Left lobe of liver (tissue), 2 donors: ENCODE results near the gene MAMDC4. TPM values are rescaled to one million over a fixed set of nuclear protein-coding genes. Genes with fewer than 3 reads are reported as not detected.

Experiments
- ATAC-seq: fragments of 200-7000 bp; cut with Tn5 transposase; one replicate; pipeline ENCODE4 v1.9.1; 2020; ENCODE audit warnings: mild to moderate bottlenecking, moderate library complexity
- DNase-seq: peaks from one replicate; pipeline ENCODE4 v3.0.0-alpha.2; 2020; ENCODE audit warnings: low spot score
- total RNA-seq: library from RNA; stranded (reverse); gene quantifications from one replicate; pipeline ENCODE4 v1.2.1, GENCODE V29; 2021
- donor health status: DM: no; HTN: no; CAD: no; lungs with moderate emphysema.
- donor health status: DM: no; HTN: yes; CAD: no.

MAMDC4 gene
- total RNA-seq, 1 donor from 2014 or later = 28.6 TPM

GRCh38 chr9:136885950-136886578 is 33.9 kb downstream of the MAMDC4 start, which contains the start of gene TRAF2:
TSS of gene TRAF2 (plus strand) at chr9:136886516. CDS start at chr9:136898741, 12,225 bp downstream.
- ATAC-seq (peak; percentile 88), DNase-seq (peak; percentile 100)

DNA sequence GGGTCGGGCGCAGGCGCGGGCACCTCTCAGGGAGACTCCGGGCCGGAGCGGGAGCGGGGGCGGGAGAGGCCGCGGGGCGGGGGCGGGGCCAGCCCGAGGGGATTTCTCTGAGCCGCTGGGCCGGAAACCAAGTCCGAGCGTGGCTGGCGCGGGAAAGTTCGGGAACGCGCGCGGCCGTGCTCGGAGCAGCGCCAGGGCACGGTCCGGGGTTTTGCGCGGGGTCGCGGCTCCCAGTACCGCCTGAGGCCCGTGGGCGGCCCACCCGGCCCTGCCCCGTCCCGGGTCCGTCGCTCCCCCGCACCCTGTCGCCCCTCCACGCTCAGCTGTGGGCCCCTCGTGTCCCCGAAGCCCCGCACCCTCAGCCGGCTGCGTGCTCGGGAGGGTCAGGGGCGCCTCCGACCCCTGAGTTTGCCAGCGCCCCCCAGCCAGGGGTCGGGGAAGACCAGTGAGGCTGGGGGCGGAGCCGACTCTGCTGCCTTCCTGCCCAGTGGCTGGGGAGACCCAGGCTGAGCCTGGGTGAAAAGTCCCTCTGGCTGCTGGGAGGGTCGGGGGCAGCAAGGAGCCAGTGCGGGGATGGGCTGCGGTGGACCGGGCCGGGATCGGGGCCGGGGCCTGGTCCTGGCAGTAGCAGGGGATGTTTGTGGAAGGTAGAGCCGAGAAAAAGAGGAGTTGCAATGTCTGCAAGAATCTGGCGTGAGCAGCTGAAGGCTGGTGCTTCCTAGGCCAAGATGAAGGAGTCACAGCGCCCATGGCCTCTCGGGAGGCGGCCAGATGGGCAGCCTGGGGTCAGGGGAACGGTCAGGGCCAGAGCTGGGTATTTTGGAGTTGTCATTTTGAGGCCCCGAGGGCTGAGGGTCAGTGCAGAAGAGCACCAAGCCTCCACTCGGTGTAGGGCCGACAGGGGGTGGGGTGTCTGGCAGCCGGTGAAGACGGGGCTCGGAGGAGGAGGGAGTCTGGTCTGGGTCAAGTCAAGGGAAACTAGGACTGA is 34.8 kb downstream of the MAMDC4 start:
- ATAC-seq (peak; percentile 40), DNase-seq (no peak)

DNA sequence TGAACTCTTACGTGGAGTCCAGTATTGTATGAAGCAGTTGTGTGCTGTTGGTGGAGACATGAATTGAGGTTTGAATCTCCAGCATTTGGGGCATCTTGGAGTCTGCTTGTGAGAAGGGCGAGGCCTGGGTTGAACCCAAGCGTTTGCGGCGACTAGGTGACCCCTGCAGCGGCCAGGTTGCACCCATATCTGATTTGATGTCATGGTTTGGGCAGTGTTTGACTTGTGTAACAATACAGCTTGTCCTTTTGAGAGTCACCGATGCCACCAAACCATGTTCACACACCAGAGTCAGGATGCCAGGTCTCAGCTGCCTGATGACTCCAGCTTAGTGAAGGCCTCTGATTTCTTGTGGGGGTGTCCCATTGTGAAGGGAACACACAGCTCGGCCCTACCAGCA is 36.3 kb downstream of the MAMDC4 start:
- peak; percentile 70 for DNase-seq

GRCh38 chr9:136889858-136890257 is 37.7 kb downstream of the MAMDC4 start:
- DNase-seq (no peak), ATAC-seq (no peak)

More for the DNA sequence above, 36.3 kb downstream of the MAMDC4 start:
- ATAC-seq = peak; percentile 28

DNA sequence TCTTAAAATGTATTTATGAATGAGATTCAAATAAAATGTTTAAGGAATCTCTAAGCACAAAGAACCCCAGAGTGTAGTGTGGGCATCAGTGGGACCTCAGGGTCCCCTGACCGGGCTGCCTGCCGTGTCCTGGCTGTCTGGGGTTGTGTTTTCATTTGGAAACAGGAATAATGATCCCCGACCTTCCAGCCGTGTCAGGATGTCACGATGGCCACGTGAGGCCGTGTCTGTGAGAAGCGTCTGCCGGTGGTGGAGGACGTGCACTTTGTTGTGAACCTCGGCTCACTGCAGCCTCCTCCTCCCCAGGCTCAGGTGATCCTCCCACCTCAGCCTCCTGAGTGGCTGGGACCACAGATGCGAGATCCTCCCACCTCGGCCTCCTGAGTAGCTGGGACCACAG is 38.5 kb downstream of the MAMDC4 start:
- DNase-seq = no peak
- no peak for ATAC-seq

DNA sequence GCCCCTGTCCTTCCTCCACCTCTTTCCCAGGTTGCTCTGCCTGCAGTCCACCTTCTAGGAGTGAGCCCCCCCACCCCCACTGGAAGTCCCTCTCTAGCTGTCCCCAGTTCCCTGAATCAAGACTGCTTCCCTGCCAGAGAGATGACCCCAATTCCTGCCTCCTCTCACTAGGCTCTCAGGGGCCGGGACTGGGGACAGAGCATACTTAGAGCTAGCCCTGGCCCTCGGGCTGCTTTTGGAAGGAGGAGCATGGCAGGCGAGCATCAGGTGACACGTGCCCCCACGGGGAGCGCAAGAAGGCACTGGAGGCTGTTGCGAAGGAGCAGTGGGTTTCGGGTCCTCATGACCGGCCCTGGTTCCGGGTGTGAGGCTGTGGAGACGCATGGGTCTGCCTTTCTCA is 43.9 kb downstream of the MAMDC4 start:
- DNase-seq = no peak
- no peak for ATAC-seq

- no peak for ATAC-seq
- DNase-seq = no peak
Observed at GRCh38 chr9:136898483-136899100, 46.4 kb downstream of the MAMDC4 start.

GRCh38 chr9:136899196-136899595 is 47.0 kb downstream of the MAMDC4 start:
- ATAC-seq (no peak), DNase-seq (no peak)

- ATAC-seq = no peak
- DNase-seq = no peak
Observed at GRCh38 chr9:136900556-136900955, 48.4 kb downstream of the MAMDC4 start.

DNA sequence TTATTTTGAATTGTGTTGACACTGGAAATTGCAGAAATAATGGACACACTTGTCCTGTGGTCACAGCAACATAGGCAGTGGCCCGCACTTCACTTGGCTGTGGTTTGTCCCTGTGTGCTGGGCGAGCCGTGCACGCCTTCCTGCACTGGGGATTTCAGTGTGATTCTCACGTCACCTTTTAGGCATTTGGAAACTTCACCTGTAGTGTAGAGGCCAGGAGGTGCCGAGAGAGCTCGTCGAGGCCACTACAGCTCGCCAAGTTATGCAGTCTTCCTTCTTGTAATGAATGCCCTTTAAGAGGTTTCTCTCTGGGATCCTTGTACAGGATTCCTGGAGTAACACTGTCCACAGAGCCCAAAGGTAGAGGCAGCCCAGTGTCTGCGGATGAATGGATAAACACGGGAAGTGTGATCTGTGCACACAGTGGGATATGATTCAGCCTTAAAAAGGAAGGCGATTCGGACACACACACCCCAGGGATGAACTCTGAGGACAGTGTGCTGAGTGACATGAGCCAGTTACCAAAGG is 48.9 kb downstream of the MAMDC4 start:
- ATAC-seq = no peak
- DNase-seq = no peak

- ATAC-seq (peak; percentile 54), DNase-seq (no peak)
Observed at GRCh38 chr9:136901516-136902258, 49.5 kb downstream of the MAMDC4 start.

- ATAC-seq (peak; percentile 89), DNase-seq (peak; percentile 87)
Observed at GRCh38 chr9:136902259-136902821, 50.2 kb downstream of the MAMDC4 start.

DNA sequence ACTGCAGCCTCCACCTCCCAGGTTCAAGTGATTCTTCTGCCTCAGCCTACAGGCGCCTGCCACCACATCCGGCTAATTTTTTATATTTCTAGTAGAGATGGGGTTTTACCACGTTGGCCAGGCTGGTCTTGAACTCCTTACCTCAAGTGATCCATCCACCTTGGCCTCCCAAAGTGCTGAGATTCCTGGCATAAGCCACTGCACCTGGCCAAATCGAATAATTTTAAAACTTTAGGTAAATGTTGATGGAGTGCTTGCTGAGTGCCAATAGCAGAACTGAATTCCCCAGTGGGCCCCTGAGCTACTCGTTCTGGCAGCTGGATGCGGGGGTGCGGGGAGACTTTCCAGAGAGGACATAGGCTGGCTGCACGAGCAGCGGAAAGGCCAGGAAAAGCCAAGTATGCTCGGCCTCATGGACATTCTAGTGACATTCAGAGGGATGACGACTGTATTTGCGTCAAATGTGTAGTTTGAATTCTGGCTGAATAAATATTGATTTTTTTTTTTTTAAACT is 51.0 kb downstream of the MAMDC4 start:
- DNase-seq (no peak), ATAC-seq (peak; percentile 36)

- DNase-seq = no peak
- no peak for ATAC-seq
Observed at GRCh38 chr9:136906266-136906665, 54.1 kb downstream of the MAMDC4 start.

DNA sequence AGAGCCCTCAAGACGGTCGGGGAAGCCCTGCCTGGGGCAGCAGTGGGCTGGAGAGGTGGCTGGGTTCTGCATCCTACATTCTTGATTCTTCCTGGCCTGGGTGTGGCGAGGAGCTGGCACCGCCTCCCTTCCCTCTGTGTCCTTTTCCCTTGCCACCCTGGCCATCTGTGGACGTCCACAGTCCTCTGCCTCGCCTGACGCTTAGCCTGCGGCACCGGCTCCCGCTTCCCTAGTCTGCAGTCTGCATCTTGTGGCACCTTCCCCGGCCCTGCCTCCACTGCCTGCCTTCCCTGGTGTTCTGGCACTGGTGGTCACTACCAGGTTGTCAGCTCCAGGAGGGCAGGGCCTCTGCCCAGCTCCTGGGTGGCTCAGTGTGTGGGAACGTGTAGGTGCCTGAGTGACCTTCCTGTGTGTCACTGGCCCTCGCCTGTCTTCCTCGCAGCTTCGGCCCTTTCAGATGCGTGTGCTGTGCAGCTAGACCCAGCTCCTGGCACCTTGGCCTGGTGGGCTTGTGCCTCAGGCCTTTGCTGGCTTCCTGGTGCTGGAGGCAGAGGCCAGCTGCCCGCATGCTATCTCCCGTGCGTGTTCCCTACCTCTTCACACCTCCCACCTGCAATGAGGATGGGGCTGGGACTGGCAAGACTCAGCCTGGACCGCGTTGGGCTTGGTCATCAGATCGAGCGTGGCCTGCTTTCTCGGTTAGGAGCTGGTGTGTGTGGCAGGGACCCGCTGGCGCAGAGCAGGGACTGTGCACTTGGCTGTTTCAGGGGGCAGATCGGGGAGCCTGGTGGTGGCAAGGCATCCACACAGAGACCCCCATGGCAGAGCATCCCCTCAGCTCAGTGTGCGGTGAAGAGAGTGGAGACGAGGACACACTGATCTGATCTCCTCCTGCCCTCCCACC is 55.1 kb downstream of the MAMDC4 start:
- no peak for ATAC-seq
- no peak for DNase-seq
